Activated CD4-positive, alpha-beta memory T cell treated with anti-CD3 and anti-CD28 coated beads, Interleukin-2, amount 10 ng/mL, durations not matched to agents 7 days and 5 days (primary cell): ENCODE results near the gene ZNF768. TPM values are rescaled to one million over a fixed set of nuclear protein-coding genes. Genes with fewer than 3 reads are reported as not detected.

Experiments used
- CTCF ChIA-PET: fragments of 350-600 bp; sonication (Branson Sonifier 250); formaldehyde crosslinking; loops from one replicate; lab custom pipeline; 2021; ENCODE audit warnings: antibody characterized with exemption, inconsistent platforms; lab: Charles Lee
- POLR2A ChIA-PET: fragments of 350-600 bp; sonication (Branson Sonifier 250); formaldehyde crosslinking; loops from one replicate; lab custom pipeline; 2021; ENCODE audit warnings: antibody characterized with exemption; lab: Charles Lee
- DNase-seq: peaks from one replicate; pipeline ENCODE4 v3.0.0-alpha.2; 2020
- H3K27ac Mint-ChIP-seq: one replicate; pipeline ENCODE4 v1.8.0; 2021; ENCODE audit warnings: mild to moderate bottlenecking, mixed read lengths
- H3K27me3 Mint-ChIP-seq: one replicate; pipeline ENCODE4 v1.8.0; 2021; ENCODE audit warnings: mixed read lengths
- H3K36me3 Mint-ChIP-seq: one replicate; pipeline ENCODE4 v1.8.0; 2021; ENCODE audit warnings: low read depth, mixed read lengths
- H3K4me1 Mint-ChIP-seq: one replicate; pipeline ENCODE4 v1.8.0; 2021; ENCODE audit warnings: mixed read lengths
- H3K4me3 Mint-ChIP-seq: one replicate; pipeline ENCODE4 v1.8.0; 2021; ENCODE audit warnings: mild to moderate bottlenecking, mixed read lengths
- H3K9me3 Mint-ChIP-seq: one replicate; pipeline ENCODE4 v1.8.0; 2021; ENCODE audit warnings: mixed read lengths
- total RNA-seq, 2 experiments: library from RNA; stranded (reverse); gene quantifications; one replicate each; pipeline ENCODE4 v1.2.3, GENCODE V29; 2021

The ZNF768 gene
- total RNA-seq, 2 experiments from 2014 or later = 5.9 to 6.0 TPM

- H3K9me3 Mint-ChIP-seq = no peaks in the 10 kb centered on the region
- DNase-seq = no peak
- ChIA-PET POLR2A (interaction anchor here (0.7 to 5.8 kb wide), 4 partner anchors 9 to 32 kb away, joined by 3 to 53 read pairs (median 16); partner anchors contain the start of genes ZNF747 and ZNF785), CTCF (interaction anchor here (0.5 to 1.7 kb wide), 5 partner anchors 8 to 43 kb away, joined by 3 to 6 read pairs (median 3); no protein-coding TSS in a partner anchor)
- H3K4me3 Mint-ChIP-seq = no peak overlapping the region
- peak overlapping the region; percentile 99 for H3K27ac Mint-ChIP-seq
- peaks cover 47% of the 10 kb centered on the region for H3K4me1 Mint-ChIP-seq
- peaks cover 4% of the 10 kb centered on the region for H3K36me3 Mint-ChIP-seq
- no peaks in the 10 kb centered on the region for H3K27me3 Mint-ChIP-seq
Measured at GRCh38 chr16:30565984-30566383, 39.6 kb upstream of the ZNF768 start.

GRCh38 chr16:30565526-30565925 lies 39.2 kb upstream of the ZNF768 start:
- Mint-ChIP-seq H3K27ac (no peak overlapping the region), H3K4me3 (no peak overlapping the region), H3K36me3 (peaks cover 4% of the 10 kb centered on the region), H3K27me3 (no peaks in the 10 kb centered on the region), H3K9me3 (no peaks in the 10 kb centered on the region), H3K4me1 (peaks cover 47% of the 10 kb centered on the region)
- CTCF ChIA-PET = interaction anchor here (0.8 to 1.7 kb wide), 4 partner anchors 8 to 43 kb away, joined by 3 to 6 read pairs (median 4); no protein-coding TSS in a partner anchor
- POLR2A ChIA-PET = interaction anchor here (0.7 to 5.8 kb wide), 6 partner anchors 9 to 89 kb away, joined by 3 to 53 read pairs (median 5); partner anchors contain the start of genes ZNF747 and ZNF785
- DNase-seq = no peak

GRCh38 chr16:30562021-30562420 lies 35.7 kb upstream of the ZNF768 start:
- peaks cover 4% of the 10 kb centered on the region for H3K36me3 Mint-ChIP-seq

GRCh38 chr16:30561089-30561816 lies 34.9 kb upstream of the ZNF768 start:
- Mint-ChIP-seq H3K4me1 (peaks cover 30% of the 10 kb centered on the region), H3K9me3 (no peaks in the 10 kb centered on the region), H3K27me3 (no peaks in the 10 kb centered on the region), H3K4me3 (peak overlapping the region; percentile 78), H3K27ac (peak overlapping the region; percentile 85), H3K36me3 (peaks cover 6% of the 10 kb centered on the region)
- POLR2A ChIA-PET = interaction anchor here (0.9 to 6.5 kb wide), 6 partner anchors 8 to 49 kb away, joined by 3 to 129 read pairs (median 5); partner anchors contain the start of genes ZNF688, ZNF689 and ZNF747
- CTCF ChIA-PET = interaction anchor here (0.7 to 2.3 kb wide), 5 partner anchors 10 to 132 kb away, joined by 3 to 9 read pairs (median 4); partner anchors contain the start of genes DCTPP1, ZNF688 and ZNF747
- peak; percentile 33 for DNase-seq

More at GRCh38 chr16:30562021-30562420, 35.7 kb upstream of the ZNF768 start:
- Mint-ChIP-seq H3K9me3 (no peaks in the 10 kb centered on the region), H3K4me3 (peak overlapping the region; percentile 78), H3K4me1 (peaks cover 35% of the 10 kb centered on the region), H3K27ac (peak overlapping the region; percentile 85), H3K27me3 (no peaks in the 10 kb centered on the region)
- CTCF ChIA-PET = interaction anchor here (0.7 to 2.3 kb wide), 4 partner anchors 9 to 132 kb away, joined by 3 to 9 read pairs (median 4); partner anchors contain the start of genes DCTPP1, ZNF688 and ZNF747
- no peak for DNase-seq
- POLR2A ChIA-PET = interaction anchor here (0.9 to 6.5 kb wide), 4 partner anchors 9 to 48 kb away, joined by 3 to 129 read pairs (median 5); partner anchors contain the start of genes ZNF688 and ZNF689

GRCh38 chr16:30559690-30560089 lies 33.3 kb upstream of the ZNF768 start:
- DNase-seq = no peak
- Mint-ChIP-seq H3K4me3 (peak overlapping the region; percentile 22), H3K4me1 (peaks cover 37% of the 10 kb centered on the region), H3K9me3 (no peaks in the 10 kb centered on the region), H3K27ac (no peak overlapping the region), H3K27me3 (no peaks in the 10 kb centered on the region), H3K36me3 (peaks cover 15% of the 10 kb centered on the region)
- POLR2A ChIA-PET = interaction anchor here (3.1 to 6.5 kb wide), 4 partner anchors 8 to 26 kb away, joined by 39 to 189 read pairs (median 85); partner anchors contain the start of genes ZNF688, ZNF747 and ZNF785
- CTCF ChIA-PET = interaction anchor here (2.3 to 4.0 kb wide), 2 partner anchors 24 kb away, joined by 9 to 90 read pairs; partner anchors contain the start of gene ZNF747

GRCh38 chr16:30558789-30559377 lies 32.5 kb upstream of the ZNF768 start:
- H3K4me3 Mint-ChIP-seq = peak overlapping the region; percentile 86
- peaks cover 23% of the 10 kb centered on the region for H3K36me3 Mint-ChIP-seq
- H3K27ac Mint-ChIP-seq = peak overlapping the region; percentile 90
- CTCF ChIA-PET = interaction anchor here (0.8 to 4.0 kb wide), 14 partner anchors 9 to 224 kb away, joined by 3 to 90 read pairs (median 6); partner anchors contain the start of genes DCTPP1, ZNF688, ZNF747 and ZNF785
- DNase-seq = no peak
- POLR2A ChIA-PET = interaction anchor here (0.7 to 6.5 kb wide), 22 partner anchors 9 to 1696 kb away, joined by 3 to 189 read pairs (median 4); partner anchors contain the start of genes DCTPP1, PRR14, SEPTIN1 and ZNF688
- H3K27me3 Mint-ChIP-seq = no peaks in the 10 kb centered on the region
- H3K4me1 Mint-ChIP-seq = peaks cover 44% of the 10 kb centered on the region
- no peaks in the 10 kb centered on the region for H3K9me3 Mint-ChIP-seq

GRCh38 chr16:30557957-30558788 lies 31.8 kb upstream of the ZNF768 start, which contains the start of gene ZNF764:
ZNF764 (minus strand) TSS chr16:30558374; CDS start chr16:30558182, 192 bp downstream.
- Mint-ChIP-seq H3K27me3 (no peaks in the 10 kb centered on the region), H3K36me3 (peaks cover 30% of the 10 kb centered on the region), H3K9me3 (no peaks in the 10 kb centered on the region), H3K27ac (peak within 1 kb of the TSS; percentile 90), H3K4me3 (peak within 1 kb of the TSS; percentile 86), H3K4me1 (peaks cover 51% of the 10 kb centered on the region)
- peak; percentile 99 for DNase-seq
- POLR2A ChIA-PET = interaction anchor here (0.7 to 6.5 kb wide), 35 partner anchors 8 to 1696 kb away, joined by 3 to 189 read pairs (median 3); partner anchors contain the start of genes DCTPP1, PRR14, SEPTIN1 and ZNF688
- CTCF ChIA-PET = interaction anchor here (0.7 to 4.0 kb wide), 18 partner anchors 7 to 223 kb away, joined by 3 to 90 read pairs (median 6); partner anchors contain the start of genes DCTPP1, ZNF688, ZNF747 and ZNF785

- Mint-ChIP-seq H3K36me3 (peaks cover 35% of the 10 kb centered on the region), H3K27me3 (no peaks in the 10 kb centered on the region), H3K27ac (peak overlapping the region; percentile 90), H3K4me3 (peak overlapping the region; percentile 86), H3K9me3 (no peaks in the 10 kb centered on the region), H3K4me1 (peaks cover 56% of the 10 kb centered on the region)
- ChIA-PET POLR2A (interaction anchor here (0.7 to 6.5 kb wide), 28 partner anchors 8 to 750 kb away, joined by 3 to 189 read pairs (median 4); partner anchors contain the start of genes DCTPP1, PRR14, ZNF688 and ZNF747), CTCF (interaction anchor here (0.7 to 4.0 kb wide), 15 partner anchors 8 to 139 kb away, joined by 3 to 90 read pairs (median 7); partner anchors contain the start of genes DCTPP1, PRR14, ZNF688 and ZNF747)
- no peak for DNase-seq
Measured at GRCh38 chr16:30557707-30557956, 31.3 kb upstream of the ZNF768 start.

- Mint-ChIP-seq H3K4me3 (peak overlapping the region; percentile 59), H3K9me3 (no peaks in the 10 kb centered on the region), H3K27me3 (no peaks in the 10 kb centered on the region), H3K4me1 (peaks cover 64% of the 10 kb centered on the region), H3K36me3 (peaks cover 38% of the 10 kb centered on the region), H3K27ac (peak overlapping the region; percentile 40)
- ChIA-PET CTCF (interaction anchor here (2.7 to 4.0 kb wide), 2 partner anchors 21 to 27 kb away, joined by 18 to 90 read pairs; partner anchors contain the start of gene ZNF747), POLR2A (interaction anchor here (2.5 to 4.2 kb wide), 3 partner anchors 10 to 29 kb away, joined by 7 to 189 read pairs (median 41); partner anchors contain the start of genes ZNF747 and ZNF785)
- DNase-seq = no peak
Measured at GRCh38 chr16:30556125-30556473, 29.7 kb upstream of the ZNF768 start.

GRCh38 chr16:30555315-30556124 lies 29.2 kb upstream of the ZNF768 start:
- no peak for DNase-seq
- Mint-ChIP-seq H3K9me3 (no peaks in the 10 kb centered on the region), H3K4me1 (peaks cover 65% of the 10 kb centered on the region), H3K27ac (peak overlapping the region; percentile 40), H3K27me3 (no peaks in the 10 kb centered on the region), H3K4me3 (peak overlapping the region; percentile 59), H3K36me3 (peaks cover 38% of the 10 kb centered on the region)
- ChIA-PET CTCF (interaction anchor here (1.2 to 4.0 kb wide), 2 partner anchors 20 to 21 kb away, joined by 6 to 90 read pairs; partner anchors contain the start of gene ZNF747), POLR2A (interaction anchor here (1.5 to 2.5 kb wide), 3 partner anchors 10 to 20 kb away, joined by 5 to 22 read pairs (median 7); partner anchors contain the start of genes ZNF688 and ZNF747)
